Activated naive CD4-positive, alpha-beta T cell treated with anti-CD3 and anti-CD28 coated beads, Interleukin-2, amount 10 ng/mL, durations not matched to agents 7 days and 5 days (primary cell): ENCODE data around the gene KRTAP9-2.
"Not testable (repeated sequence)": the region's sequence is repeated elsewhere in the genome, so short reads cannot be mapped to it uniquely, and the experiment has no call there.

Experiments
- CTCF ChIA-PET: fragments of 350-600 bp; sonication (Branson Sonifier 250); formaldehyde crosslinking; loops from one replicate; lab custom pipeline; 2021; ENCODE audit warnings: antibody characterized with exemption; lab: Charles Lee
- DNase-seq: peaks from one replicate; pipeline ENCODE4 v3.0.0-alpha.2; 2020
- H3K27ac Mint-ChIP-seq: one replicate; pipeline ENCODE4 v1.8.0; 2021; ENCODE audit warnings: mild to moderate bottlenecking, moderate library complexity, mixed read lengths
- H3K27me3 Mint-ChIP-seq: one replicate; pipeline ENCODE4 v1.8.0; 2021; ENCODE audit warnings: mild to moderate bottlenecking, mixed read lengths
- H3K36me3 Mint-ChIP-seq: one replicate; pipeline ENCODE4 v1.8.0; 2021; ENCODE audit warnings: mixed read lengths
- H3K4me1 Mint-ChIP-seq: one replicate; pipeline ENCODE4 v1.8.0; 2021; ENCODE audit warnings: mixed read lengths
- H3K4me3 Mint-ChIP-seq: one replicate; pipeline ENCODE4 v1.8.0; 2021; ENCODE audit warnings: mild to moderate bottlenecking, moderate library complexity, mixed read lengths
- H3K9me3 Mint-ChIP-seq: one replicate; pipeline ENCODE4 v1.8.0; 2021; ENCODE audit warnings: mixed read lengths

Gene KRTAP9-2

GRCh38 chr17:41212524-41213169 lies 13.8 kb upstream of the KRTAP9-2 start:
- Mint-ChIP-seq H3K27me3 (peaks cover 15% of the 10 kb centered on the region), H3K27ac (no peak overlapping the region)
- CTCF ChIA-PET = no interaction called here

GRCh38 chr17:41215681-41216080 lies 10.8 kb upstream of the KRTAP9-2 start:
- Mint-ChIP-seq H3K36me3 (no peaks in the 10 kb centered on the region), H3K4me1 (no peaks in the 10 kb centered on the region), H3K27ac (no peak overlapping the region), H3K27me3 (peaks cover 11% of the 10 kb centered on the region), H3K4me3 (no peak overlapping the region), H3K9me3 (peaks cover 2% of the 10 kb centered on the region)
- no peak for DNase-seq
- CTCF ChIA-PET = no interaction called here

More at GRCh38 chr17:41212524-41213169, 13.8 kb upstream of the KRTAP9-2 start:
- Mint-ChIP-seq H3K4me3 (no peak overlapping the region), H3K9me3 (no peaks in the 10 kb centered on the region), H3K36me3 (no peaks in the 10 kb centered on the region), H3K4me1 (no peaks in the 10 kb centered on the region)
- no peak for DNase-seq

- no peak overlapping the region for H3K27ac Mint-ChIP-seq
- CTCF ChIA-PET = no interaction called here
- H3K36me3 Mint-ChIP-seq = no peaks in the 10 kb centered on the region
- H3K4me1 Mint-ChIP-seq = no peaks in the 10 kb centered on the region
- peaks cover 2% of the 10 kb centered on the region for H3K9me3 Mint-ChIP-seq
- H3K4me3 Mint-ChIP-seq = no peak overlapping the region
- H3K27me3 Mint-ChIP-seq = peaks cover 4% of the 10 kb centered on the region
- DNase-seq = no peak
These were observed 2.6 kb upstream of the KRTAP9-2 start for GRCh38 chr17:41223821-41224220.

- Mint-ChIP-seq H3K27me3 (peaks cover 5% of the 10 kb centered on the region), H3K4me3 (no peak overlapping the region), H3K4me1 (no peaks in the 10 kb centered on the region), H3K36me3 (no peaks in the 10 kb centered on the region), H3K27ac (no peak overlapping the region), H3K9me3 (no peaks in the 10 kb centered on the region)
- no peak for DNase-seq
- CTCF ChIA-PET = no interaction called here
These were observed 397 bp upstream of the KRTAP9-2 start for GRCh38 chr17:41226051-41226450.

- H3K27me3 Mint-ChIP-seq = peaks cover 16% of the 10 kb centered on the region
- no peaks in the 10 kb centered on the region for H3K36me3 Mint-ChIP-seq
- H3K4me3 Mint-ChIP-seq = no peak overlapping the region
- CTCF ChIA-PET = no interaction called here
- no peaks in the 10 kb centered on the region for H3K4me1 Mint-ChIP-seq
- DNase-seq = no peak
- H3K9me3 Mint-ChIP-seq = no peaks in the 10 kb centered on the region
- H3K27ac Mint-ChIP-seq = no peak overlapping the region
These were observed 3.6 kb downstream of the KRTAP9-2 start for GRCh38 chr17:41230094-41230493.

- Mint-ChIP-seq H3K36me3 (no peaks in the 10 kb centered on the region), H3K27me3 (peaks cover 23% of the 10 kb centered on the region), H3K27ac (no peak overlapping the region), H3K4me1 (no peaks in the 10 kb centered on the region), H3K9me3 (no peaks in the 10 kb centered on the region), H3K4me3 (no peak overlapping the region)
- DNase-seq = no peak
- CTCF ChIA-PET = no interaction called here
These were observed 5.3 kb downstream of the KRTAP9-2 start for GRCh38 chr17:41231731-41232130.

- DNase-seq, H3K9me3 Mint-ChIP-seq, H3K4me1 Mint-ChIP-seq, H3K36me3 Mint-ChIP-seq, H3K27ac Mint-ChIP-seq, H3K4me3 Mint-ChIP-seq, CTCF ChIA-PET: not testable (repeated sequence)
- peaks cover 23% of the 10 kb centered on the region for H3K27me3 Mint-ChIP-seq
These were observed 6.1 kb downstream of the KRTAP9-2 start, which contains the start of gene KRTAP9-3 for GRCh38 chr17:41232399-41233105. KRTAP9-3 (plus strand) TSS chr17:41232449; CDS start chr17:41232502, 53 bp downstream.

GRCh38 chr17:41237116-41237515 lies 10.7 kb downstream of the KRTAP9-2 start:
- CTCF ChIA-PET, H3K4me1 Mint-ChIP-seq, H3K27ac Mint-ChIP-seq, H3K36me3 Mint-ChIP-seq, H3K9me3 Mint-ChIP-seq, H3K4me3 Mint-ChIP-seq, DNase-seq: not testable (repeated sequence)
- peaks cover 28% of the 10 kb centered on the region for H3K27me3 Mint-ChIP-seq

- CTCF ChIA-PET, H3K4me3 Mint-ChIP-seq, H3K4me1 Mint-ChIP-seq, H3K9me3 Mint-ChIP-seq, H3K27ac Mint-ChIP-seq, H3K36me3 Mint-ChIP-seq, DNase-seq: not testable (repeated sequence)
- peaks cover 24% of the 10 kb centered on the region for H3K27me3 Mint-ChIP-seq
These were observed 11.5 kb downstream of the KRTAP9-2 start, which contains the start of gene KRTAP9-8 for GRCh38 chr17:41237949-41238437. KRTAP9-8 (plus strand) TSS chr17:41237999; CDS start chr17:41238052, 53 bp downstream.

GRCh38 chr17:41246995-41247787 lies 20.7 kb downstream of the KRTAP9-2 start:
- H3K36me3 Mint-ChIP-seq, H3K4me3 Mint-ChIP-seq, DNase-seq, H3K9me3 Mint-ChIP-seq, H3K4me1 Mint-ChIP-seq, CTCF ChIA-PET, H3K27ac Mint-ChIP-seq: not testable (repeated sequence)
- H3K27me3 Mint-ChIP-seq = peaks cover 16% of the 10 kb centered on the region

GRCh38 chr17:41249637-41250240 lies 23.3 kb downstream of the KRTAP9-2 start, which contains the start of gene KRTAP9-4:
KRTAP9-4 (plus strand) TSS chr17:41249687; CDS start chr17:41249721, 34 bp downstream.
- H3K9me3 Mint-ChIP-seq, DNase-seq, CTCF ChIA-PET, H3K4me3 Mint-ChIP-seq, H3K36me3 Mint-ChIP-seq, H3K4me1 Mint-ChIP-seq, H3K27ac Mint-ChIP-seq: not testable (repeated sequence)
- peaks cover 25% of the 10 kb centered on the region for H3K27me3 Mint-ChIP-seq

- no peaks in the 10 kb centered on the region for H3K36me3 Mint-ChIP-seq
- H3K27me3 Mint-ChIP-seq = peaks cover 31% of the 10 kb centered on the region
- DNase-seq = no peak
- H3K4me3 Mint-ChIP-seq = no peak overlapping the region
- no peak overlapping the region for H3K27ac Mint-ChIP-seq
- H3K4me1 Mint-ChIP-seq = no peaks in the 10 kb centered on the region
- H3K9me3 Mint-ChIP-seq = no peaks in the 10 kb centered on the region
- CTCF ChIA-PET = no interaction called here
These were observed 24.8 kb downstream of the KRTAP9-2 start for GRCh38 chr17:41251261-41251660.

- no peak for DNase-seq
- Mint-ChIP-seq H3K27me3 (peaks cover 16% of the 10 kb centered on the region), H3K27ac (no peak overlapping the region)
These were observed 28.4 kb downstream of the KRTAP9-2 start for GRCh38 chr17:41254861-41255260.

More at GRCh38 chr17:41254861-41255260, 28.4 kb downstream of the KRTAP9-2 start:
- H3K36me3 Mint-ChIP-seq = no peaks in the 10 kb centered on the region
- H3K4me1 Mint-ChIP-seq = no peaks in the 10 kb centered on the region
- H3K9me3 Mint-ChIP-seq = no peaks in the 10 kb centered on the region
- CTCF ChIA-PET = no interaction called here
- H3K4me3 Mint-ChIP-seq = no peak overlapping the region
